Measurements from ENCODE around the gene DNAAF1. TPM values are rescaled to one million over a fixed set of nuclear protein-coding genes. Genes with fewer than 3 reads are reported as not detected.

Gene DNAAF1
- total and polyA plus RNA-seq, 2 of the 4 experiments (the other 2 are of a cell fraction) = 0.05 TPM; not detected in 1

DNA sequence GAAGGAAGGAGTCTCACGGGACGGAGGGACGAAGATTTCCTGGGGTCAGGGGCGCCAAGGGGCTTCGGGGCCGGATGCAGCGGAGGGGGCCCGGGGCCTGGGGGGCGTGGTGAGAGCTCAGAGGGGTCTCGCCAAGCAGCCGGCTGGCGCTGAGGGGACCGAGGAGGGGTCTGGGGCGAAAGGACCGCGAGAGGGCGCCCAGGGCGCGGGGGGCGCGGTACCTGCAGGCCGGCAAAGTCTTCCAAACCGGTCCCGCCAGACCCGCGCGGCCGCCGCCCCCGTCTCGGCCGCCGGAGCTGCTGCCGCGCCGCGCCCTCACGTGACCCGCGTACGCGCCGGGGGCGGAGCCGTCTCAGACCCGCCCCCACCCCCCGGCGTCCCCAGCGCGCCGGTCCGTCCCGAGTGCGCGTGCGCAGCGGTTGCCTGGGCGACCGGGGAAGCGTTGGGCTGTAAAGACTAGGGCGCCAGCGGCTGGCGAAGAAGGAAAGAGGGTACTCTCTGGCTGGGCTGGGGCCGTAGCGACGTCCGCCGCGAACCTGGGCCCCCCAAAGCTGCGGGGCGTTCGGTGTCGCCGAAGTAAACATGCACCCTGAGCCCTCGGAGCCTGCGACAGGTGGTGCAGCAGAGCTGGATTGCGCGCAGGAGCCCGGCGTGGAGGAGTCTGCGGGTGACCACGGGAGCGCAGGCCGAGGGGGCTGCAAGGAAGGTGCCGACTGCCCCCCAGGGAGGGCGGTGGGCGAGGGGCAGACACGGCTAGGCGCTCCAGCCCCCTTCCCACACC is at the start of gene DNAAF1, which contains the start of gene HSDL1 (continued):
- TF ChIP-seq RAD21 (IDR thresholded peaks at IDR 0.05; ENCODE audit: low read length) (no peak), POLR2A (IDR thresholded peaks at IDR 0.05; ENCODE audit: low read depth, low read length) (no peak), MXI1 (IDR thresholded peaks at IDR 0.05; ENCODE audit: borderline replicate concordance, low read depth, low read length) (0 out of 2 replicates have a peak, but pooled peaks have one; percentile 65), MAFK (IDR thresholded peaks at IDR 0.05; ENCODE audit: low read depth, low read length) (no peak)

DNA sequence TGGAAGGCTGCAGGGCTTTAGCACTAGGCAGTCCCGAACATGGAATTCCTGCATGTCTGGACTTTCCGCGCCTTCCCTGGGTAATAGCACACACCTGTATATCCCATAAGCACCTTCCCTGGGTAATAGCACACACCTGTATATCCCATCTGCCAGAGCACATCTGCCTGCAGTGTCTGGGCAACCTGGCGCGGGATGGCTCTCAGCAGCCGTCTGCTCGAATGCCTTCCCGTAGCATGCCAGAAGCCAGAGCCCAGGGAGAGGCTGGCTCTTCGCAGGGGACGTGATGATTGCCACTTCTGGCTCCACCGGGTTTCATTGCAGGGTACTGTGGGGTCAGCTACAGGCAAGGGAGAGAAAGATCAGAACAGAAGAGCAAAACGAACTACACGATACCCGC is 49.6 kb upstream of the DNAAF1 start:
- no peak overlapping the region for H3K4ac ChIP-seq (ENCODE audit: low read depth, low read length)
- no peak for TF ChIP-seq MAZ (IDR thresholded peaks at IDR 0.05; ENCODE audit: borderline replicate concordance, low read depth, low read length)
- TF ChIP-seq, protein P1, sequence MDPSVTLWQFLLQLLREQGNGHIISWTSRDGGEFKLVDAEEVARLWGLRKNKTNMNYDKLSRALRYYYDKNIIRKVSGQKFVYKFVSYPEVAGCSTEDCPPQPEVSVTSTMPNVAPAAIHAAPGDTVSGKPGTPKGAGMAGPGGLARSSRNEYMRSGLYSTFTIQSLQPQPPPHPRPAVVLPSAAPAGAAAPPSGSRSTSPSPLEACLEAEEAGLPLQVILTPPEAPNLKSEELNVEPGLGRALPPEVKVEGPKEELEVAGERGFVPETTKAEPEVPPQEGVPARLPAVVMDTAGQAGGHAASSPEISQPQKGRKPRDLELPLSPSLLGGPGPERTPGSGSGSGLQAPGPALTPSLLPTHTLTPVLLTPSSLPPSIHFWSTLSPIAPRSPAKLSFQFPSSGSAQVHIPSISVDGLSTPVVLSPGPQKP (IDR thresholded peaks at IDR 0.05; ENCODE audit: borderline replicate concordance, low read depth, low read length) = no peak
- no peak for TF ChIP-seq NFE2L2 (IDR thresholded peaks at IDR 0.05; ENCODE audit: low read depth, low read length)
- no peak for TF ChIP-seq POLR2A (IDR thresholded peaks at IDR 0.05; ENCODE audit: low read depth, low read length)
- TF ChIP-seq, protein P2, sequence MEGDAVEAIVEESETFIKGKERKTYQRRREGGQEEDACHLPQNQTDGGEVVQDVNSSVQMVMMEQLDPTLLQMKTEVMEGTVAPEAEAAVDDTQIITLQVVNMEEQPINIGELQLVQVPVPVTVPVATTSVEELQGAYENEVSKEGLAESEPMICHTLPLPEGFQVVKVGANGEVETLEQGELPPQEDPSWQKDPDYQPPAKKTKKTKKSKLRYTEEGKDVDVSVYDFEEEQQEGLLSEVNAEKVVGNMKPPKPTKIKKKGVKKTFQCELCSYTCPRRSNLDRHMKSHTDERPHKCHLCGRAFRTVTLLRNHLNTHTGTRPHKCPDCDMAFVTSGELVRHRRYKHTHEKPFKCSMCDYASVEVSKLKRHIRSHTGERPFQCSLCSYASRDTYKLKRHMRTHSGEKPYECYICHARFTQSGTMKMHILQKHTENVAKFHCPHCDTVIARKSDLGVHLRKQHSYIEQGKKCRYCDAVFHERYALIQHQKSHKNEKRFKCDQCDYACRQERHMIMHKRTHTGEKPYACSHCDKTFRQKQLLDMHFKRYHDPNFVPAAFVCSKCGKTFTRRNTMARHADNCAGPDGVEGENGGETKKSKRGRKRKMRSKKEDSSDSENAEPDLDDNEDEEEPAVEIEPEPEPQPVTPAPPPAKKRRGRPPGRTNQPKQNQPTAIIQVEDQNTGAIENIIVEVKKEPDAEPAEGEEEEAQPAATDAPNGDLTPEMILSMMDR (conservative IDR thresholded peaks at IDR 0.05; ENCODE audit: low read depth, low read length) = no peak
- no peak for TF ChIP-seq CHD1 (IDR thresholded peaks at IDR 0.05; ENCODE audit: low read depth, low read length)
- no peak for TF ChIP-seq MXI1 (IDR thresholded peaks at IDR 0.05; ENCODE audit: borderline replicate concordance, low read depth, low read length)
- no peak for TF ChIP-seq RAD21 (IDR thresholded peaks at IDR 0.05; ENCODE audit: low read length)
- TF ChIP-seq RFX5 (IDR thresholded peaks at IDR 0.05; ENCODE audit: low read depth, low read length) = no peak
- no peak for TF ChIP-seq CEBPB (IDR thresholded peaks at IDR 0.05; ENCODE audit: low read depth, low read length)
- TF ChIP-seq FOS (IDR thresholded peaks at IDR 0.05; ENCODE audit: low read depth, low read length) = no peak
- H3K14ac ChIP-seq (replicated peaks; ENCODE audit: low read depth, low read length) = no peak overlapping the region
- no peak overlapping the region for H2AK9ac ChIP-seq (replicated peaks; ENCODE audit: low read depth, low read length, poor library complexity)
- H2AK5ac ChIP-seq (ENCODE audit: low read depth, low read length) = no peak overlapping the region
- no peak overlapping the region for H3K4me2 ChIP-seq (ENCODE audit: low read depth, low read length)
- ATAC-seq (ENCODE audit: low read depth) = no peak
- H4K20me1 ChIP-seq (ENCODE audit: insufficient read depth, low read length) = peaks cover 19% of the 10 kb centered on the region
- peaks cover 5% of the 10 kb centered on the region for H3K9me1 ChIP-seq (ENCODE audit: insufficient read depth, low read length)
- intact Hi-C loops (cut with micrococcal nuclease) (loop anchor here (5.0 kb wide), 1 partner anchor 82 kb away; no protein-coding TSS in a partner anchor), dilution Hi-C loops (cut with HindIII; ENCODE audit: low sequenced_read_pairs, unreplicated experiment) (no loop called here), in situ Hi-C loops (cut with MboI; ENCODE audit: low sequenced_read_pairs) (no loop called here)
- H2BK120ac ChIP-seq (ENCODE audit: low read depth, low read length) = no peak overlapping the region
- no peaks in the 10 kb centered on the region for H3K27me3 ChIP-seq (ENCODE audit: control insufficient read depth, insufficient read depth, low read length)
- H4K91ac ChIP-seq (ENCODE audit: insufficient read depth, low read depth, low read length) = no peak overlapping the region
- peaks cover 13 to 31% of the 10 kb centered on the region in 2 experiments; a peak in 3 of 4 replicates for H3K79me1 ChIP-seq (ENCODE audit: low read depth in 1 of 2, low read length in 2 of 2)
- BruUV-seq (replicated peaks) = no TSS peak
- H3K27ac ChIP-seq (ENCODE audit: insufficient read depth, low read length) = no peak overlapping the region
- no peak overlapping the region for H4K8ac ChIP-seq (ENCODE audit: low read depth in 2 of 2, low read length in 2 of 2)
- H3K4me3 ChIP-seq (ENCODE audit: insufficient read depth, low read depth, low read length) = no peak overlapping the region
- H2AFZ ChIP-seq (replicated peaks; ENCODE audit: low read length, poor library complexity) = no peak overlapping the region
- H2BK15ac ChIP-seq (ENCODE audit: low read depth, low read length) = no peak overlapping the region
- ChIA-PET CTCF (no interaction called here), POLR2A (ENCODE audit: unreplicated experiment) (no interaction called here)
- H4K5ac ChIP-seq (ENCODE audit: low read depth, low read length) = no peak overlapping the region
- WGBS, 2 experiments (ENCODE audit: extremely low coverage in 2 of 2, insufficient read length in 1 of 2) = no CpG with 5 or more reads among the region's 14 CpGs
- no peak overlapping the region for H2BK20ac ChIP-seq (ENCODE audit: low read depth, low read length)
- no peaks in the 10 kb centered on the region for H3K9me3 ChIP-seq (ENCODE audit: control insufficient read depth, insufficient read depth, low read length)
- peaks cover 4% of the 10 kb centered on the region for H3K4me1 ChIP-seq (ENCODE audit: control insufficient read depth, insufficient read depth, low read length)
- no peak overlapping the region for H3K9ac ChIP-seq (ENCODE audit: low read depth, low read length)
- no peak overlapping the region for H3K23ac ChIP-seq (ENCODE audit: low read depth, low read length)
- H2BK5ac ChIP-seq (ENCODE audit: low read depth, low read length, poor library complexity, severe bottlenecking) = no peak overlapping the region
- H3K56ac ChIP-seq (ENCODE audit: extremely low read depth, insufficient read depth, low read length) = no peak overlapping the region
- no peak for DNase-seq
- no peak overlapping the region for H3K18ac ChIP-seq (ENCODE audit: low read depth, low read length)
- peaks cover 41% of the 10 kb centered on the region for H3K36me3 ChIP-seq (ENCODE audit: control insufficient read depth, insufficient read depth, low read length)
